Nephron (organoid): ENCODE data around the gene ZNF638.

ENCODE experiments used
- H3K27ac Mint-ChIP-seq, 3 experiments: 2 replicates each; pipeline ENCODE4 v1.8.0; 2020; ENCODE audit warnings: mixed read lengths in 3 of 3, mild to moderate bottlenecking in 2 of 3, moderate library complexity in 1 of 3
- H3K27me3 Mint-ChIP-seq: 2 replicates; pipeline ENCODE4 v1.8.0; 2021; ENCODE audit warnings: low read depth, mild to moderate bottlenecking, moderate library complexity, mixed read lengths
- H3K36me3 Mint-ChIP-seq: 2 replicates; pipeline ENCODE4 v1.8.0; 2020; ENCODE audit warnings: low read depth, mixed read lengths
- H3K4me1 Mint-ChIP-seq: 2 replicates; pipeline ENCODE4 v1.8.0; 2020; ENCODE audit warnings: mixed read lengths
- H3K4me3 Mint-ChIP-seq, 3 experiments: 2 replicates each; pipeline ENCODE4 v1.8.0; 2020; ENCODE audit warnings: mild to moderate bottlenecking in 3 of 3, mixed read lengths in 3 of 3, moderate library complexity in 2 of 3
- H3K9me3 Mint-ChIP-seq: 2 replicates; pipeline ENCODE4 v1.8.0; 2020; ENCODE audit warnings: mixed read lengths
- TF ChIP-seq, protein P1 (sequence below), 3 experiments: fragments of 200-600 bp; sonication (generic); IDR thresholded peaks; one replicate each; pipeline ENCODE4 v1.5.0; 2021; ENCODE audit warnings: antibody characterized with exemption in 3 of 3; ENCODE audit not compliant: unreplicated experiment in 3 of 3

Gene ZNF638

DNA sequence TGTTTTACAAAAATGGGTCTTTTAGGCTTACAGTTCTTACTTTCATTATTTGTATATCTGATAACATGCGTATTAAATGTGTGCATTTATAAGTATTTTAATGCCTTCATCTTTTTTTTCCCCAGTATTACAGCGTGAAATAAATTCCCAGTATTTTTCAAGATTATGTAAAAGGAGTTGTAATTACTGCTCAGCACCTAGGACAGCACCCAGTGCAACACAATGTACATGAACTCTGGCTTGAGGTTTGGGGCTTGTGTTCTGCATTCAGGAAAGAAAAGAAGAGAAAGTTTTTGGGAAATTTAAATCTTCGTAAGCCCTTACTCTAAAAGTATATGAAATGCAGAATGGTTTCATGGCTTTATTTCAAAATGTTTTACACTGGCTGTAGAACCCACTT is 16.7 kb downstream of the ZNF638 start:
- Mint-ChIP-seq H3K27ac (no peak overlapping the region), H3K9me3 (no peaks in the 10 kb centered on the region), H3K4me1 (no peaks in the 10 kb centered on the region), H3K36me3 (peaks cover 62% of the 10 kb centered on the region), H3K27me3 (no peaks in the 10 kb centered on the region), H3K4me3 (no peak overlapping the region)
- TF ChIP-seq, protein P1, sequence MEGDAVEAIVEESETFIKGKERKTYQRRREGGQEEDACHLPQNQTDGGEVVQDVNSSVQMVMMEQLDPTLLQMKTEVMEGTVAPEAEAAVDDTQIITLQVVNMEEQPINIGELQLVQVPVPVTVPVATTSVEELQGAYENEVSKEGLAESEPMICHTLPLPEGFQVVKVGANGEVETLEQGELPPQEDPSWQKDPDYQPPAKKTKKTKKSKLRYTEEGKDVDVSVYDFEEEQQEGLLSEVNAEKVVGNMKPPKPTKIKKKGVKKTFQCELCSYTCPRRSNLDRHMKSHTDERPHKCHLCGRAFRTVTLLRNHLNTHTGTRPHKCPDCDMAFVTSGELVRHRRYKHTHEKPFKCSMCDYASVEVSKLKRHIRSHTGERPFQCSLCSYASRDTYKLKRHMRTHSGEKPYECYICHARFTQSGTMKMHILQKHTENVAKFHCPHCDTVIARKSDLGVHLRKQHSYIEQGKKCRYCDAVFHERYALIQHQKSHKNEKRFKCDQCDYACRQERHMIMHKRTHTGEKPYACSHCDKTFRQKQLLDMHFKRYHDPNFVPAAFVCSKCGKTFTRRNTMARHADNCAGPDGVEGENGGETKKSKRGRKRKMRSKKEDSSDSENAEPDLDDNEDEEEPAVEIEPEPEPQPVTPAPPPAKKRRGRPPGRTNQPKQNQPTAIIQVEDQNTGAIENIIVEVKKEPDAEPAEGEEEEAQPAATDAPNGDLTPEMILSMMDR (IDR thresholded peaks at IDR 0.05; ENCODE audit: unreplicated experiment in 3 of 3): no peak

DNA sequence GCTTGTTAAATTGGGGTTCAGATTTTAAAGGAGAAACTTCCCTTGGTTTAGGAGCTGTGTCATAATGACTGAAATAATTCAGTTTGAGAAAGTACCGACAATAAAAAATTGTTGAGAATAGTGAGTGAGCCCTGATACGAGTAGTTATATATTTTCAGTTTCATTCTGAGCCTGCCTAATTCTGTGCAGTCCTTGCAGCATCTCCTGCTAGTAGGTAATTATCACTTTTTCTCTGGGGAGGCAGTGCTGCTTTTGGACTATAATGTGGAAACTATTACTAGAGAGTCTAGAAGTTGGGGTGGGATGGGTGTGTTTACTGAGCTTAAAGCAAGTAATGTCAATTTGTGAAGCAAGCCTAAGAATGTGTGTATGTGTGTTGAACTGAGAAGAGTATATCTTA is 21.7 kb downstream of the ZNF638 start:
- Mint-ChIP-seq H3K36me3 (peaks cover 66% of the 10 kb centered on the region), H3K27ac (no peak overlapping the region), H3K4me3 (no peak overlapping the region), H3K9me3 (no peaks in the 10 kb centered on the region), H3K27me3 (no peaks in the 10 kb centered on the region), H3K4me1 (no peaks in the 10 kb centered on the region)
- TF ChIP-seq, protein P1 (IDR thresholded peaks at IDR 0.05; ENCODE audit: unreplicated experiment in 3 of 3): no peak

DNA sequence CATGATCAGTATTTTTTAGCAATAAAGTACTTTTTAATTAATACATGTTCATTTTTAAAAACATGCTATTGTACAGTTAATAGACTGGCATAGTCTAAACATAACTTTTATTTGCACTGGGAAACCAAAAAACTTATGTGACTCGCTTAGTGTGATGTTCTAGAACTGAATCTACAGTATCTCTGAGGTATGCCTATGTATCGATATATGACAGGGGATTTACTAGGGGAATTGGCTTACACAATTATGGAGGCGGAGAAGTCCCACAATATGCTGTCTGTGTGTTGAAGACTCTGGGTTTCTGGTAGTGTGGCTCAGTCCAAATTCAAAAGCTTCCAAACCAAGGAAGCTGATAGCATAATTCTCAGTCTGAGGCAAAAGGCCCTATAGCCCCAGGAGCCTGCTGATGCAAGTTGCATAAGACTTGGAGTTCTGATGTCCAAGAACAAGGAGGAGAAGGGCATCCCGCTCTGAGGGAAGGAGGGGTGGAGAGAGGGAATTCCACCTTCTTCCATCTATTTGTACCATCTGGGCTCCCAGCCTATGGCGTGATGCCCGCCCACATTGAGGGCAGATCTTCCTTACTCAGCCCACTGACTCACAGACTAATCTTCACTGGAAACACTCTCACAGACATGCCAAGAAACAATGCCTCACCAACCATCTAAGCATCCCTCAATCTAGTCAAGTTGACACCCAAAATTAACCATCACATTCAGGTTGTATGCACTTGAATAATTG is 27.5 kb downstream of the ZNF638 start:
- Mint-ChIP-seq H3K4me1 (peaks cover 4% of the 10 kb centered on the region), H3K9me3 (no peaks in the 10 kb centered on the region), H3K27me3 (no peaks in the 10 kb centered on the region), H3K36me3 (peaks cover 70% of the 10 kb centered on the region), H3K4me3 (no peak overlapping the region), H3K27ac (no peak overlapping the region)
- TF ChIP-seq, protein P1 (IDR thresholded peaks at IDR 0.05; ENCODE audit: unreplicated experiment in 3 of 3): no peak

DNA sequence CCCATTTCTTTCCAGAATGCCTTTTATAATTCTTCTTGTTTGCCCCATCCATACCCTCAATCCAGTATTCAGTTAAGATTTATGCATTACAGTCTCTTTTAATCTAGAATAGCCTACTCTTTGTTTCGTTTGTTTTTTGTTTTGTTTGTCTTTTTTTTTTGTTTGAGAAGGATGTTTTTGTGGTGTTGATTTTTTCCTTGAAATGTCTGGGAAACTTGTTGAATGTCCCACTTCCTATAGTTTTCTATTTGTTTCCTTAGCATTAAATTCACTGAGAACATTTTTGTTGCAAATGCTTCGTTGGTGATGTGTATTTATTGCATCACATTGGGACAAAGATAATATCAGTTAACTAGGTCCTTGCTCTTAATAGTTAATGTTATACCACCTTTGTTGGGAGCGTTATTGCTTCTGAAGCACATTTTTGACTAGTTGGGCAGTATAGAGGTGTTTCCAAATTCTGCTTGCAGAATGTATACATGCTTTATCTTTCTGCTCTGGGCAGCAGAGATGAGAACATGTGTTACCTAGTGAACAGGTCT is 28.9 kb downstream of the ZNF638 start:
- TF ChIP-seq, protein P1 (IDR thresholded peaks at IDR 0.05; ENCODE audit: unreplicated experiment in 3 of 3): no peak
- H3K4me3 Mint-ChIP-seq: no peak overlapping the region
- H3K4me1 Mint-ChIP-seq: peaks cover 4% of the 10 kb centered on the region
- peaks cover 77% of the 10 kb centered on the region for H3K36me3 Mint-ChIP-seq
- no peaks in the 10 kb centered on the region for H3K9me3 Mint-ChIP-seq
- H3K27me3 Mint-ChIP-seq: no peaks in the 10 kb centered on the region
- H3K27ac Mint-ChIP-seq: no peak overlapping the region

DNA sequence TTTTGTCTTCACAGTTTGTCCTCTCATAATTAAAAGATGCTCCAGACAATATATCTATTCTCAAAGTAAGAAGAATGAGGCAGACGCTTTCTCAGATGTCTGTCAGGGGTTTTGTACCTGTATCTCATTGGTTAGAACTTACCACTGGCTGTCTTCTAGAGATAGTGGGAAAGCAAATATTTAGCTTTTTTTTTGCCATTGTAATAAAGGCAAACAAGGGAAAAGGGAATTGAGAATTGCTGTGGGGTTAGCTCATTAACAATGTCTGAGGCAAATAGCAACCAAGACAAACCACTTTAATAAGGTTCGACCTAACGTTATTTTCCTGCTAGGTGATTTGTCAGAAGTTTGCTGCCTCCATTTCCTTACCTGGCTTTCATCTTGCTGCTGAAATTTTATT is 30.0 kb downstream of the ZNF638 start:
- H3K27me3 Mint-ChIP-seq: no peaks in the 10 kb centered on the region
- H3K27ac Mint-ChIP-seq: no peak overlapping the region
- TF ChIP-seq, protein P1 (IDR thresholded peaks at IDR 0.05; ENCODE audit: unreplicated experiment in 3 of 3): no peak
- H3K4me1 Mint-ChIP-seq: peaks cover 4% of the 10 kb centered on the region
- H3K36me3 Mint-ChIP-seq: peaks cover 80% of the 10 kb centered on the region
- no peaks in the 10 kb centered on the region for H3K9me3 Mint-ChIP-seq
- H3K4me3 Mint-ChIP-seq: no peak overlapping the region

DNA sequence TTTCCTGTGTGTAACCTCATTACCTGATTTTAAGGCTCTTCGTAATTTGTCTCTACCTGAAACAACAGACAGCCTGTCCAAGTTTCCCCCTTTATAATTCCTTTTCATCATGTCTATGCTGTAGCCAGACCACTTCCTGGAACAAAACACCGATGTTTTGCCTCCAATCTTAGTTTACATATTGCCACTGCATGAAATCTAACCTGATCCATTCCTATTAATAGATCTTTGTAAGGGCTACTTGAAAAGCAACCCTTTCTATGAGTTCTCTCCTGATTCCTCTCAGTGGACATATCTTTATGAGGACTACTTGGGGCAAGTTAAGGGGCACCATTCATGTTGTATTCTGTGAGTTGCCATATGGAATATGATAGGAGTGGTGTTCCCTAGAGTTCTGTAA is 30.9 kb downstream of the ZNF638 start:
- Mint-ChIP-seq H3K27ac (no peak overlapping the region), H3K27me3 (no peaks in the 10 kb centered on the region), H3K4me1 (peaks cover 4% of the 10 kb centered on the region), H3K4me3 (no peak overlapping the region), H3K36me3 (peaks cover 76% of the 10 kb centered on the region), H3K9me3 (no peaks in the 10 kb centered on the region)
- TF ChIP-seq, protein P1 (IDR thresholded peaks at IDR 0.05; ENCODE audit: unreplicated experiment in 3 of 3): no peak
